ENCODE data around the gene HTT.

The HTT gene

DNA sequence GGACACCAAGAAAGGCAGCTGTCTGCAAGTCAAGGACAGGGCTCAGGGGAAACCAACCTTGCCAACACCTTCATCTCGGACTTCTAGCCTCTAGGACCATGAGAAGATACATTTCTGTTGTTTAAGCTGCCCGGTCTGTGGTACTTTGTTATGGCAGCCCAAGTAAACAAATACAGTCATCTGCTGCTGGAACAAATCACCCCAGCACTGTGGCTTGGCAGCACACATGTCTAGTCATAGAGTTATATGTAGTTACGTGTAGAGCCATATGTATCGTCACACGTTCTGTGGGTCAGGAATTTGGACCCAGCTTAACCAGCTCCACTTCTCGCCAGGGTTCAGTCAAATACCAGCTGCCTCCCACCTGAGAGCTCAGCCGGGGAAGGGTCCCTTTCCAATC, 2.7 kb upstream of the HTT start:
- no peaks in the 10 kb centered on the region for H3K9me3 ChIP-seq (ENCODE audit: control insufficient read depth, insufficient read depth, low read length)
- no peak for TF ChIP-seq EZH2phosphoT487 (IDR thresholded peaks at IDR 0.05; ENCODE audit: borderline replicate concordance, low read length)
- TF ChIP-seq, protein P1, sequence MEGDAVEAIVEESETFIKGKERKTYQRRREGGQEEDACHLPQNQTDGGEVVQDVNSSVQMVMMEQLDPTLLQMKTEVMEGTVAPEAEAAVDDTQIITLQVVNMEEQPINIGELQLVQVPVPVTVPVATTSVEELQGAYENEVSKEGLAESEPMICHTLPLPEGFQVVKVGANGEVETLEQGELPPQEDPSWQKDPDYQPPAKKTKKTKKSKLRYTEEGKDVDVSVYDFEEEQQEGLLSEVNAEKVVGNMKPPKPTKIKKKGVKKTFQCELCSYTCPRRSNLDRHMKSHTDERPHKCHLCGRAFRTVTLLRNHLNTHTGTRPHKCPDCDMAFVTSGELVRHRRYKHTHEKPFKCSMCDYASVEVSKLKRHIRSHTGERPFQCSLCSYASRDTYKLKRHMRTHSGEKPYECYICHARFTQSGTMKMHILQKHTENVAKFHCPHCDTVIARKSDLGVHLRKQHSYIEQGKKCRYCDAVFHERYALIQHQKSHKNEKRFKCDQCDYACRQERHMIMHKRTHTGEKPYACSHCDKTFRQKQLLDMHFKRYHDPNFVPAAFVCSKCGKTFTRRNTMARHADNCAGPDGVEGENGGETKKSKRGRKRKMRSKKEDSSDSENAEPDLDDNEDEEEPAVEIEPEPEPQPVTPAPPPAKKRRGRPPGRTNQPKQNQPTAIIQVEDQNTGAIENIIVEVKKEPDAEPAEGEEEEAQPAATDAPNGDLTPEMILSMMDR (IDR thresholded peaks at IDR 0.05; ENCODE audit: low read depth, low read length, poor library complexity, severe bottlenecking) = no peak
- H3K27ac ChIP-seq (ENCODE audit: low read depth, low read length) = no peak overlapping the region
- H3K79me2 ChIP-seq (ENCODE audit: control insufficient read depth, low read length) = peaks cover 22% of the 10 kb centered on the region
- no peak overlapping the region for H3K4me2 ChIP-seq (ENCODE audit: low read length)
- peaks cover 12% of the 10 kb centered on the region for H3K4me1 ChIP-seq (ENCODE audit: control insufficient read depth, low read length)
- peaks cover 4% of the 10 kb centered on the region; the same call in 1 of the 2 replicates for H3K36me3 ChIP-seq (ENCODE audit: control insufficient read depth, low read length)
- peaks cover 10% of the 10 kb centered on the region for H3F3A ChIP-seq (ENCODE audit: control insufficient read depth, insufficient read depth)
- H3K9me2 ChIP-seq (replicated peaks; ENCODE audit: control insufficient read depth, low read length) = no peaks in the 10 kb centered on the region
- peaks cover 4% of the 10 kb centered on the region; the same call in 1 of the 2 replicates for H4K20me1 ChIP-seq (ENCODE audit: control insufficient read depth, insufficient read depth, low read depth, low read length)
- H3K27me3 ChIP-seq (ENCODE audit: control insufficient read depth, low read length) = no peaks in the 10 kb centered on the region
- no peak overlapping the region for H3K4me3 ChIP-seq (ENCODE audit: low read length)

- Histone ChIP-seq H3K9me3 (ENCODE audit: control insufficient read depth, insufficient read depth, low read length) (no peaks in the 10 kb centered on the region), H3K27ac (ENCODE audit: low read depth, low read length) (no peak overlapping the region), H3K79me2 (ENCODE audit: control insufficient read depth, low read length) (peaks cover 37% of the 10 kb centered on the region), H3F3A (ENCODE audit: control insufficient read depth, insufficient read depth) (peaks cover 25% of the 10 kb centered on the region), H4K20me1 (ENCODE audit: control insufficient read depth, insufficient read depth, low read depth, low read length) (peaks cover 4% of the 10 kb centered on the region; the same call in 1 of the 2 replicates), H3K4me2 (ENCODE audit: low read length) (peak overlapping the region; percentile 87), H3K4me3 (ENCODE audit: low read length) (peak overlapping the region; percentile 75), H3K4me1 (ENCODE audit: control insufficient read depth, low read length) (peaks cover 28% of the 10 kb centered on the region), H3K9me2 (replicated peaks; ENCODE audit: control insufficient read depth, low read length) (no peaks in the 10 kb centered on the region), H3K36me3 (ENCODE audit: control insufficient read depth, low read length) (peaks cover 4% of the 10 kb centered on the region; the same call in 1 of the 2 replicates), H3K27me3 (ENCODE audit: control insufficient read depth, low read length) (no peaks in the 10 kb centered on the region)
- TF ChIP-seq EZH2phosphoT487 (IDR thresholded peaks at IDR 0.05; ENCODE audit: borderline replicate concordance, low read length) = no peak
- TF ChIP-seq, protein P1 (IDR thresholded peaks at IDR 0.05; ENCODE audit: low read depth, low read length, poor library complexity, severe bottlenecking) = peak; percentile 29
Observed at GRCh38 chr4:3073158-3074077, 1.1 kb upstream of the HTT start.

DNA sequence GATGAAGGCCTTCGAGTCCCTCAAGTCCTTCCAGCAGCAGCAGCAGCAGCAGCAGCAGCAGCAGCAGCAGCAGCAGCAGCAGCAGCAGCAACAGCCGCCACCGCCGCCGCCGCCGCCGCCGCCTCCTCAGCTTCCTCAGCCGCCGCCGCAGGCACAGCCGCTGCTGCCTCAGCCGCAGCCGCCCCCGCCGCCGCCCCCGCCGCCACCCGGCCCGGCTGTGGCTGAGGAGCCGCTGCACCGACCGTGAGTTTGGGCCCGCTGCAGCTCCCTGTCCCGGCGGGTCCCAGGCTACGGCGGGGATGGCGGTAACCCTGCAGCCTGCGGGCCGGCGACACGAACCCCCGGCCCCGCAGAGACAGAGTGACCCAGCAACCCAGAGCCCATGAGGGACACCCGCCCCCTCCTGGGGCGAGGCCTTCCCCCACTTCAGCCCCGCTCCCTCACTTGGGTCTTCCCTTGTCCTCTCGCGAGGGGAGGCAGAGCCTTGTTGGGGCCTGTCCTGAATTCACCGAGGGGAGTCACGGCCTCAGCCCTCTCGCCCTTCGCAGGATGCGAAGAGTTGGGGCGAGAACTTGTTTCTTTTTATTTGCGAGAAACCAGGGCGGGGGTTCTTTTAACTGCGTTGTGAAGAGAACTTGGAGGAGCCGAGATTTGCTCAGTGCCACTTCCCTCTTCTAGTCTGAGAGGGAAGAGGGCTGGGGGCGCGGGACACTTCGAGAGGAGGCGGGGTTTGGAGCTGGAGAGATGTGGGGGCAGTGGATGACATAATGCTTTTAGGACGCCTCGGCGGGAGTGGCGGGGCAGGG, 568 bp downstream of the HTT start:
- Histone ChIP-seq H3K4me3 (ENCODE audit: low read length) (peak overlapping the region; percentile 86), H3K36me3 (ENCODE audit: control insufficient read depth, low read length) (peaks cover 13% of the 10 kb centered on the region), H3K27me3 (ENCODE audit: control insufficient read depth, low read length) (no peaks in the 10 kb centered on the region), H3K79me2 (ENCODE audit: control insufficient read depth, low read length) (peaks cover 53% of the 10 kb centered on the region), H3K4me1 (ENCODE audit: control insufficient read depth, low read length) (peaks cover 44% of the 10 kb centered on the region), H3K4me2 (ENCODE audit: low read length) (peak overlapping the region; percentile 84), H3K9me2 (replicated peaks; ENCODE audit: control insufficient read depth, low read length) (no peaks in the 10 kb centered on the region), H4K20me1 (ENCODE audit: control insufficient read depth, insufficient read depth, low read depth, low read length) (peaks cover 4% of the 10 kb centered on the region; the same call in 1 of the 2 replicates), H3F3A (ENCODE audit: control insufficient read depth, insufficient read depth) (peaks cover 25% of the 10 kb centered on the region), H3K27ac (ENCODE audit: low read depth, low read length) (peak overlapping the region; percentile 87), H3K9me3 (ENCODE audit: control insufficient read depth, insufficient read depth, low read length) (no peaks in the 10 kb centered on the region)
- TF ChIP-seq EZH2phosphoT487 (IDR thresholded peaks at IDR 0.05; ENCODE audit: borderline replicate concordance, low read length) = no peak
- TF ChIP-seq, protein P1 (IDR thresholded peaks at IDR 0.05; ENCODE audit: low read depth, low read length, poor library complexity, severe bottlenecking) = no peak
